K562 (cell line): ENCODE measurements around the gene AGXT.

Source experiments
- CHD2 ChIP-seq: IDR thresholded peaks from 2 replicates; pipeline ENCODE4 v1.6.1; 2011; ENCODE audit warnings: low read depth, low read length
- KAT2B ChIP-seq: IDR thresholded peaks from one replicate; pipeline ENCODE4 v1.6.1; 2012; ENCODE audit warnings: low read depth, mild to moderate bottlenecking, control low read depth, inconsistent platforms, low read length, moderate library complexity
- POLR2A ChIP-seq: fragments of 450-650 bp; conservative IDR thresholded peaks from 2 replicates; pipeline ENCODE4 v1.6.1; 2016
- RUNX1 ChIP-seq: sonication (generic); IDR thresholded peaks from 2 replicates; pipeline ENCODE4 v1.6.1; 2016; ENCODE audit warnings: antibody characterized with exemption, low read depth
- TF ChIP-seq, protein P1 (sequence below), 3 experiments: IDR thresholded peaks in 2 of 3; conservative IDR thresholded peaks in 1 of 3; 2 replicates each; pipeline ENCODE4 v1.5.1; 2011 to 2012; ENCODE audit warnings: low read length in 3 of 3, mild to moderate bottlenecking in 3 of 3, control low read depth in 2 of 3, improper control_type of control experiment in 1 of 3, inconsistent platforms in 1 of 3, low read depth in 1 of 3, mixed read lengths in 1 of 3, moderate library complexity in 1 of 3; ENCODE audit not compliant: insufficient read depth in 2 of 3

GRCh38 chr2:240877460-240878340, 9.1 kb downstream of the AGXT start:
- TF ChIP-seq KAT2B (no peak), POLR2A (no peak), RUNX1 (no peak), CHD2 (no peak)
- TF ChIP-seq, protein P1, sequence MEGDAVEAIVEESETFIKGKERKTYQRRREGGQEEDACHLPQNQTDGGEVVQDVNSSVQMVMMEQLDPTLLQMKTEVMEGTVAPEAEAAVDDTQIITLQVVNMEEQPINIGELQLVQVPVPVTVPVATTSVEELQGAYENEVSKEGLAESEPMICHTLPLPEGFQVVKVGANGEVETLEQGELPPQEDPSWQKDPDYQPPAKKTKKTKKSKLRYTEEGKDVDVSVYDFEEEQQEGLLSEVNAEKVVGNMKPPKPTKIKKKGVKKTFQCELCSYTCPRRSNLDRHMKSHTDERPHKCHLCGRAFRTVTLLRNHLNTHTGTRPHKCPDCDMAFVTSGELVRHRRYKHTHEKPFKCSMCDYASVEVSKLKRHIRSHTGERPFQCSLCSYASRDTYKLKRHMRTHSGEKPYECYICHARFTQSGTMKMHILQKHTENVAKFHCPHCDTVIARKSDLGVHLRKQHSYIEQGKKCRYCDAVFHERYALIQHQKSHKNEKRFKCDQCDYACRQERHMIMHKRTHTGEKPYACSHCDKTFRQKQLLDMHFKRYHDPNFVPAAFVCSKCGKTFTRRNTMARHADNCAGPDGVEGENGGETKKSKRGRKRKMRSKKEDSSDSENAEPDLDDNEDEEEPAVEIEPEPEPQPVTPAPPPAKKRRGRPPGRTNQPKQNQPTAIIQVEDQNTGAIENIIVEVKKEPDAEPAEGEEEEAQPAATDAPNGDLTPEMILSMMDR (IDR thresholded peaks at IDR 0.05 in 2 of 3, conservative IDR thresholded peaks at IDR 0.05 in 1 of 3; ENCODE audit: insufficient read depth in 2 of 3, low read depth in 1 of 3, low read length in 3 of 3) = no peak
